EL (cell line): Measurements from ENCODE around the gene HOXD1.

Source experiments
- DNase-seq: peaks from one replicate; pipeline ENCODE4 v3.0.0-alpha.2; 2016

Gene HOXD1

DNA sequence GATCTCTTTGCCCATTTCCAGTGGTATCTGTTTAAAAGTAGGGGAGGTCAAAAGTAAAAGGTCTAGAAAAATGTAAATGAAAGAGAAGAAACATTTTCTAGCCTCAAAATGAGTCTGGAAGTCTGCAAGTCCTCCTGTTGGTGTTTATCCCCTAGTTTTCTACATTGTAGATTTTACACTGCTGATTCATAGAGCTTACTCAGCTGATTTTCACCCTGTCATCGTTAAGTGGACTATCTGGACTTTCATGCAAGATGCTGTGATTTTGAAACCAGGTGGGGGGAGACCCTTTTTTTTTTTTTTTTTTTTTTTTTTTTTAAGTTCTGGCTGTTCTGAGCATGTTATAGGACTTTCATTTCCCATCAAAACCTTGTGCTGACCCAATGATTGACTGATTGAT lies 21.1 kb upstream of the HOXD1 start:
- no peak for DNase-seq

- DNase-seq, result no peak
Measured at GRCh38 chr2:176169181-176169580, 19.3 kb upstream of the HOXD1 start.

- DNase-seq, result no peak
Measured at GRCh38 chr2:176169711-176170110, 18.8 kb upstream of the HOXD1 start.

DNA sequence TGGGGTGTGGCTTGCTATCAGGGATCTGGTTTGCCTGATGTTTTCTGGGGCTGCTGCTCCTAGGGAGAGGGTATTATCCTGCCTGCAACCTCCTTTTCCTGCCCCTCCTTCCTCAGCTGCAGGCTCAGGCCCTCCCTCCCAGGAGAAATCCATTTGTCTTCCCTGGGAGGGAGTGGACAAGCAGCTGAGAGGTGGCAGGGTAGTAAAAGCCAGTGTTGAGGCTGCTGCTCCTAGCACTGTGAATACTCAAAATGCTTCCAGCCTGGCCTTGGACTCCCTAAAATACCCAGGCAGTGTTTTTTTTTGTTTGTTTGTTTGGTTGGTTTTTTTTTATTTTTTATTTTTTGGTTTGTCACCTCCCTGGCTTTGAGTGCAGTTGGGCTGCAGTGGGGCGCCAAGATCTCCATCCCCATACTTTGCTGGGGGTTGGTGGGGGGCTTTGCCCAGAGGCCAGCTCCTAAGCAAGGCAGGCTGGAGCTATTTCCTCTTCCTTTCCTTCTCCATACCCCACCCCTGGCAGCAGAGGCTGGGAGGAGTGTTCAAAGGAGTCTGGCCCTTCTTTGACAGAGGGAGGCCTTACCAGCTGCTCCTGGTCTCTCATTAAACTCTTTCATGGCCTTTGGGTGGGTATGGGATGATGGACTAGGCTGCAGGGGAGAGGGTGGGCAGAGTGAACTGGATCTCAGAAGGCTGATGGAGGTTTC lies 17.7 kb upstream of the HOXD1 start:
- DNase-seq, result no peak

DNA sequence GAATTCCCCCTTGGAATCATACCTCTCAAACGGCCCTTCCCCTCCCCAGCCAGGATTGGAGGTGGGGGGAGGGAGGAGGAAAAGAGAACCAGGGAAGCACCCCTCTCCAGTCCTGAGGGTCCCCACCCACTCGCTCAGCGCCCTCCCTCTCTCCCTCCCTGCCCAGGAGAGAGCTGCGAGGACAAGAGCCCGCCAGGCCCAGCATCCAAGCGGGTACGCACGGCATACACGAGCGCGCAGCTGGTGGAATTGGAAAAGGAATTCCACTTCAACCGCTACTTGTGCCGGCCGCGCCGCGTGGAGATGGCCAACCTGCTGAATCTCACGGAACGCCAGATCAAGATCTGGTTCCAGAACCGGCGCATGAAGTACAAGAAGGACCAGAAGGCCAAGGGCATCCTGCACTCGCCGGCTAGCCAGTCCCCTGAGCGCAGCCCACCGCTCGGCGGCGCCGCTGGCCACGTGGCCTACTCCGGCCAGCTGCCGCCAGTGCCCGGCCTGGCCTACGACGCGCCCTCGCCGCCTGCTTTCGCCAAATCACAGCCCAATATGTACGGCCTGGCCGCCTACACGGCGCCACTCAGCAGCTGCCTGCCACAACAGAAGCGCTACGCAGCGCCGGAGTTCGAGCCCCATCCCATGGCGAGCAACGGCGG lies 17.0 kb upstream of the HOXD1 start:
- no peak for DNase-seq

DNA sequence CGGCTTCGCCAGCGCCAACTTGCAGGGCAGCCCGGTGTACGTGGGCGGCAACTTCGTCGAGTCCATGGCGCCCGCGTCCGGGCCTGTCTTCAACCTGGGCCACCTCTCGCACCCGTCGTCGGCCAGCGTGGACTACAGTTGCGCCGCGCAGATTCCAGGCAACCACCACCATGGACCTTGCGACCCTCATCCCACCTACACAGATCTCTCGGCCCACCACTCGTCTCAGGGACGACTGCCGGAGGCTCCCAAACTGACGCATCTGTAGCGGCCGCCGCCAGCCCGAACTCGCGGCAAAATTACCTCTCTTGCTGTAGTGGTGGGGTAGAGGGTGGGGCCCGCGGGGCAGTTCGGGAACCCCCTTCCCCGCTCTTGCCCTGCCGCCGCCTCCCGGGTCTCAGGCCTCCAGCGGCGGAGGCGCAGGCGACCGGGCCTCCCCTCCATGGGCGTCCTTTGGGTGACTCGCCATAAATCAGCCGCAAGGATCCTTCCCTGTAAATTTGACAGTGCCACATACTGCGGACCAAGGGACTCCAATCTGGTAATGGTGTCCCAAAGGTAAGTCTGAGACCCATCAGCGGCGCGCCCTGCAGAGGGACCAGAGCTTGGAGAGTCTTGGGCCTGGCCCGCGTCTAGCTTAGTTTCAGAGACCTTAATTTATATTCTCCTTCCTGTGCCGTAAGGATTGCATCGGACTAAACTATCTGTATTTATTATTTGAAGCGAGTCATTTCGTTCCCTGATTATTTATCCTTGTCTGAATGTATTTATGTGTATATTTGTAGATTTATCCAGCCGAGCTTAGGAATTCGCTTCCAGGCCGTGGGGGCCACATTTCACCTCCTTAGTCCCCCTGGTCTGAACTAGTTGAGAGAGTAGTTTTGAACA lies 16.2 kb upstream of the HOXD1 start:
- no peak for DNase-seq

DNA sequence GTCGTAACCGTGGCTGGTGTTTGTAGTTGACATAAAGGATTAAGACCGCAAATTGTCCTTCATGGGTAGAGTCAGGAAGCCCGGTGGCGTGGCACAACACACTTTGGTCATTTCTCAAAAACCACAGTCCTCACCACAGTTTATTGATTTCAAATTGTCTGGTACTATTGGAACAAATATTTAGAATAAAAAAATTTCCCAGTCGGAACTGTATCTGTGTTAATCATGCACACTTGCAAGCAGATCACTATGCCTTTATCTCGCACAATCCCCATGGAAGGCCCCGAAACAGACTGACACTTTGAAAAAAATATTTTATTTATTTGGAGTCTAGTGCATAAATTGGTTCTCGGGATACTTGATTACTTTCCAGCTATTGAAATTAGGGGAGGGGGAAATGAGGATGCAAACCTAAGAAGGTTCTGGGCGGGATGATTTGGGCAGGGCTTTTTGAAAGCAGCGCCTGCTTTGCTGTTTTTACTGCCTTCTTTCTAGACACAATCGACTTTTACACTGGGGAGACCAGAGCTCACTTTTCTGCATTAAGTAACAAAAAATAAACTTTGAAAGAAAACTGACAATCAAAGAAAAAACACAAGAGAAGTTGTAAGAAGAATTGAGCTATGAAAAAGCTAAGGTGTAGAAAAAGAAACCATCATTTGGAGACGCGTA lies 15.4 kb upstream of the HOXD1 start:
- no peak for DNase-seq

GRCh38 chr2:176173567-176174381 lies 14.7 kb upstream of the HOXD1 start:
- DNase-seq, result no peak

DNA sequence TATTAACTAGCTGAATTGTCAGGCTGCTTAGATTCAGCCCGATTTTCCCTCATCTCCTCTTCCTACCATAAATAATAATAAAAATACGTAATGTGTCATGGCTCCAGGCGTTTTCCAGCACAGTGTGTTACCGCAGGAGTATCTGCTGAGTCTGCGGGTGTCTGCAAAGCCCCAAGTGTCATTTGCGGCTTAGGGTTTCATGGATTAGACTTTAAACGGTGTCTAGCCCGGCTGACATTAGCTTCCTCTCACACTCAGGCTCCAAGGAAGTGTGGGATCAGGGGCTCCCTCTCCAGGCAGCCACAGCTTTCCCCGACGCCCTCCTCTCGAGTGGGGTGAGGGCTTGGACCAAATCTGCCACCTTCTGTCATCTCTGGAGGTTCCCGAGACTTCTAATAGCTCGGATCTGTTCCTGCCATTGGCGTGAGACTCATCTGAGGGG lies 14.1 kb upstream of the HOXD1 start:
- DNase-seq, result no peak

DNA sequence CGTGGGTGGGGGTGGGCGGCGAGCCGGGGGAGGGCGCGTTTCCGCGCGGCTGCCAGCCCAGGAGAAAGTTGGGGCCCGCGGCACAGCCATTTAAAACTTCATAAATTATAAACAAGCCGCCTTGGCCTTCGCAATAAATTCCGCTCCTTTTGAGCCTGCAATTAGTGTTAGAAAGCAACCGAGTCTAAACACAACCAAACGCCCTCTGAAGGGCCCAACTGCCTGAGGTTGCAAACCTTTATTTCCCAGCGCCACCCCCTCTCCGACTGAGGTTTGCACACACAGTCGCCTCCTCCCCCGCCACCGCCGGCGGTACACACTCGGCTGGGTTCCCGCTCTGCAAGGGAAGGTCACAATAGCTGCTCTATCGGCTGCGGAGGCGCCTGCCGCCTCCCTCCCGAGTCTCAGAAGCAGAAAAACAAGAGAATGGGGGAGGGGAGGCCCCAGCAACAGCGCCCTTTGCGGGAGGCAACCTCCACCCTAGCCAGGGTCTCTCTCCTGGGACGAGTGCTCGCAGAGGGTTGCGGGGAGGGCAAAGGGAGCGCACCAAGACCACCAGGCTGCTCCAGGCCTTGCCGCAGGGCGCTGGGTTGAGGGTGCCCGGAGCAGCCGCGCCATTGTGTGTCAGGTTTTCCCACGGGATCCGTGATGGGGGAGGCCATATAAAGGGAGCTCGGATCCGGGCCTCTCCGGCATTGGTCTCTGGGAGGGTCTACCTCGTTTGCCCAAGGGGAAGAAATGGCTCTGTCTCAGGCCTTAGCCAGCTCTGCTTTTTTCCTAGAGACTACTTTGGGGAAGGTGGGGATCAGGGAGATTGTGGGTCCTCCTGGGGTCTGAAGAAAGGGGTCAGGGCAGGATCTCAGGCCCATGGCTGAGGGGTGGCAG lies 13.4 kb upstream of the HOXD1 start:
- no peak for DNase-seq

DNA sequence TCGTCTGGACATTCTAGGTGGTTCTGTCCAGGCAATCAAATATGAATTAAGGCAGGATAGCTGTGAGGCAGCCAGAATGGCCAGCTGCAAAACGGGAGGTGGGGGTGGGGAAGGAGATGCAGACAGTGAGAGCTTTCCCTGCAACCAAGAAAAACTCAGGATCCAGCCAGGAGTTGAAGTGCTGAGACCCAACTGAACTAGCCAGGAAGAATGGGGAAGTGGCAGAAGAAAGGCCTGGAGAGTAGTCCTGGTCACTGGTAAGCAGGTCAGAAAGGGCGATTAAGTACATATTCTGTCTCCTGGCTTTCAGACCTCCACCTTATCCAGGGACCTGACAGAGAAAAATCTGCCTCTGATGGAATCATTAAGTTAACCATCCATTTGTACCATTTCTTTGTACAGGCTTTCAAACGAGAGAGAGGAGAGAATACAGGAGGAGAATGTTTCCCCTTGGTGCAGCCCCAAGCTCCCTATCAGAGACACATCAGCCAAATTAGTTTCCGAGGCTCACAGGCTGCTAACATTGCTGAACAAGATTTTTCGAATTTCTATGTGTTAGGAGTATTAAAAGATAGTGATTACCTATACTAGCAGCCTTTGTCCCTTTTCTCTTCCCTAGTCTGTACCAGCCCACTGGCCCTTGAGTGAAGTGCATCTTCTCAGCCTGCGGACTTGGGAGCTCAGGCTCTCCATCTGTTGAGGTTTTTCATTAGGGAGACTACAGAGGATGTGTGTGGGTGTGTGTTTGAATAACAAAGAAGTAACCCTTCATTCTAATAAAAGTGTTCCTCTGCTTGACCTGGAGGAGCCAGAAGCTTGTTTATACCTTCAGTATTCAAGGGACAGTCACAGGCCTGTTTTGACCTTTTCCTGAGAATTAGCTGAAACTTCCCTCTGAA lies 12.5 kb upstream of the HOXD1 start:
- no peak for DNase-seq

DNA sequence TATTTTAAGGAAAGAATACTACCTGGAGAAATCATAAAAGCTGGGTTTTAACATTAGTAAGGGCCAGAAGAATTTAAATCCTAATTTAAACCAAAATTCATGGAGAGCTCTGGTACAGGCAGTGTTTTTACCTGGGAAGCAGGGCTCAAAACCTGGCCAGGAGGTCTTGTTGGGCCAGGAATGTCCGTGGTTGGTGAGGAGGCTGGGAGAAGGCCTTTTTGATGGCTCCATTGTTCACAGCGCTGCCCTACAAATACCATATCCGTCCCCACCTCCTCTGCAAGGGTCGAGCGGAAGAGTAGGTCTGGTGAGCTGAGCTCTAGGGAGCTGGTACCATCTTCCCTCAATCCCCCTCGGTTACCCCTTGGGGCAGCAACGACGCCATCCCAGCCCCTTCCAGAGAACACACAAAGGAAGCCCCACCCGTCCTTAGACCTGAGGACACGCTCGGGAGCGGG lies 10.9 kb upstream of the HOXD1 start:
- no peak for DNase-seq

DNA sequence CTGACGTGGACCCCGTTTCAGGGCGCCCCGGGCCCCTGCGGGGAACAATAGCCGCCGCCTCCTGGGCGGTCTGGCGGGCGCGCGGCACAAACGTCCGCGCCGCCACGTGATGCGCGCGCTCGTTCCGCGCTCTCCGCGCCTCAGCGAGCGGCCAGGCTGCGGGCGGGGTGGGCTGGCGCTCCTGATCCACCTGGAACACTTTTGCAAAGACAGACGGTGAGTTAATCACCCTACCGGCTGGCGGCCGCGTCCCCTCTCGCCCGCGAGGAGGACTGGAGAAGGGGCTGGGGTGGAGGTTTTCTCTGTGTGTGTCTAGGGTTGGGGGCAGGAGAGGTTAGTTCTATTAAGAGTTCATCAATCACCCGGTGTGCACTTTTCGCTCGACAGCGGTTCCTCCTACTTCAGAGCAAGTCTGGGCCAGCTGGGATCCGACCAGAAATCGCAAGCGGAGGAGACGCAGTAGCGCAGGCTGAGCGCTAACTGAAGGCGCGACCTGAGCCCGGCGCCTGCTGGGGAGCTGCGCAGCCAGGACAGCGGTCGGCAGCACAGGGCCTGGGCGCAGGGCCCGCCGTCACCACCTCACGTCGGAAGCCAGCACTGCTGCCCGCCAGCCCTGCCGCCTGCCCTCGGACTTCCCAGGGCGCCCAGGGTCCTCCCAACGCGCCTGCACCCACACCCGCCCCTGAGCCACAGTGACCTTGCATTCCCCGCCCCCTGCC lies 10.3 kb upstream of the HOXD1 start:
- no peak for DNase-seq

- DNase-seq, result no peak
Measured at GRCh38 chr2:176178757-176179295, 9.6 kb upstream of the HOXD1 start.

DNA sequence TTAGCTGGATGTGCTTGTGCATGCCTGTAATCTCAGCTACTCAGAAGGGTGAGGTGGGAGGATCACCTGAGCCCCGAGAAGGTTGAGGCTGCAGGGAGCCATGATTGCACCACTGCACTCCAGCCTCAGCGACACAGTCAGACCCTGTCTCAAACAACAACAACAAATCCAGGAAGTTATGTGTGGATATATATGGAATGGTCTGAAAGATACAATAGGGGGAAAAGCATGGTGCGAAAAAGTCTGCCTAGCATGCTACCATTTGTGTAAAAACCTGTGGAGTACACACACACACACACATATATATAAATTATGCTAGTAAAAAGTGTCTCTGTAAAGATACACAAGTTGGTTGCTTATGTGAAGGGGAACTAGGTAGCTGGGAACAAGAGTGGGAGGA lies 6.9 kb upstream of the HOXD1 start:
- DNase-seq, result no peak

GRCh38 chr2:176182671-176183070 lies 5.8 kb upstream of the HOXD1 start:
- DNase-seq, result no peak

- DNase-seq, result no peak
Measured at GRCh38 chr2:176184749-176185148, 3.7 kb upstream of the HOXD1 start.

GRCh38 chr2:176186024-176186423 lies 2.4 kb upstream of the HOXD1 start:
- DNase-seq, result no peak
